Spleen (tissue), 7 donors: ENCODE results near the gene MAP4K2.

Experiments
- CTCF ChIP-seq, 11 experiments: fragments of 200-600 bp in 7 of 11; fragments of 450-650 bp in 4 of 11; sonication (generic) in 4 of 11; IDR thresholded peaks in 8 of 11; conservative IDR thresholded peaks in 3 of 11; 1 replicate in 7 of 11; 2 replicates in 4 of 11; pipeline versions ENCODE4 v1.4.0 to v1.8.0; 2016 to 2021; ENCODE audit warnings: antibody characterized with exemption in 11 of 11, inconsistent platforms in 4 of 11, mild to moderate bottlenecking in 1 of 11
- POLR2A ChIP-seq, 3 donors: fragments of 450-650 bp; IDR thresholded peaks; one replicate each; pipeline ENCODE4 v1.5.1; 2017; ENCODE audit warnings: antibody characterized with exemption in 3 of 3, mild to moderate bottlenecking in 1 of 3
- POLR2AphosphoS5 ChIP-seq, 3 donors: sonication (generic); formaldehyde crosslinking; IDR thresholded peaks; one replicate each; pipeline ENCODE4 v1.5.1; 2017; ENCODE audit warnings: antibody characterized with exemption in 3 of 3
- donor health status: DM: no; HTN: no; CAD: no; lungs with moderate emphysema.
- donor health status: DM: no; HTN: no; CAD: no.
- donor health status: DM: no; HTN: no; CAD: no.

GRCh38 chr11:64759722-64760719 is 43.0 kb downstream of the MAP4K2 start, which contains the start of gene PYGM:
- TF ChIP-seq CTCF (IDR thresholded peaks at IDR 0.05 in 8 of 11, conservative IDR thresholded peaks at IDR 0.05 in 3 of 11), result no peak
- no peak for TF ChIP-seq POLR2A (IDR thresholded peaks at IDR 0.05)
- TF ChIP-seq POLR2AphosphoS5 (IDR thresholded peaks at IDR 0.05), result peak; percentile 29 to 72 (median 51)
